Right cardiac atrium (tissue), 5 donors: ENCODE data around the gene BRI3. TPM values are rescaled to one million over a fixed set of nuclear protein-coding genes. Genes with fewer than 3 reads are reported as not detected.

ENCODE experiments used
- ATAC-seq, 2 donors: fragments of 200-7000 bp; cut with Tn5 transposase; one replicate each; pipeline versions ENCODE4 v1.8.0 to v1.9.1; 2020; ENCODE audit warnings: moderate library complexity in 2 of 2, mild to moderate bottlenecking in 1 of 2
- DNase-seq, 3 donors: peaks; one replicate each; pipeline ENCODE4 v3.0.0-alpha.2; 2020
- H3K27ac ChIP-seq: one replicate; pipeline ENCODE4 v1.5.1; 2013; ENCODE audit warnings: mild to moderate bottlenecking, low read length, control low read depth, moderate library complexity
- H3K27me3 ChIP-seq: one replicate; pipeline ENCODE4 v1.6.1; 2013; ENCODE audit not compliant: control insufficient read depth, insufficient read depth
- H3K4me1 ChIP-seq: one replicate; pipeline ENCODE4 v1.6.1; 2013; ENCODE audit warnings: low read length; ENCODE audit not compliant: control insufficient read depth, insufficient read depth
- H3K4me3 ChIP-seq: one replicate; pipeline ENCODE4 v1.5.1; 2013; ENCODE audit warnings: low read length, control low read depth
- H3K9me3 ChIP-seq: one replicate; pipeline ENCODE4 v1.6.1; 2013; ENCODE audit warnings: low read length; ENCODE audit not compliant: control insufficient read depth
- WGBS: extraction: QIAGEN DNeasy Blood & Tissue Kit; methylation state at CpG from one replicate; pipeline ENCODE4 v1.1.7; 2013; 5-methylcytosine and 5-hydroxymethylcytosine counted together
- intact Hi-C, 4 donors: fragments of 100-400 bp; cut with DNase I; formaldehyde crosslinking; loops; one replicate each; pipeline versions ENCODE4 v1.11.0 to v1.14.0; 2022 to 2023
- long read RNA-seq, 4 donors: library from polyadenylated mRNA; unstranded; transcript quantifications; one replicate each; pipeline ENCODE4 v2.0.0, GENCODE V29; 2020 to 2021
- polyA plus RNA-seq: library from polyadenylated mRNA; stranded (reverse); fragments of 200-250 nt; gene quantifications from one replicate; pipeline ENCODE4 v1.2.3, GENCODE V29; 2013
- total RNA-seq, 4 donors: library from RNA; stranded (reverse); fragmentation: NEBNext Ultra II Directional; extraction: Animal tissue kit (Norgen Biotek cat#: 25700); gene quantifications; one replicate each; pipeline ENCODE4 v1.2.1, GENCODE V29; 2021
- donor health status: healthy with polysubstance abuse.
- donor health status: DM: no; HTN: yes; CAD: no.
- donor health status: DM: no; HTN: no; CAD: no.
- donor health status: DM: no; HTN: yes; CAD: no; lungs with severe emphysema.
- donor health status: DM: yes; HTN: yes; CAD: no.

Gene BRI3
- total RNA-seq (100 to 1,000 TPM; 156 to 203 (median 187) TPM), polyA plus RNA-seq (209 TPM)
- long read RNA-seq, donor 1, transcript BRI3-201 (3 exons, 780 nt): major isoform, 23 of 28 reads
- long read RNA-seq, donor 1, partial matches to known transcripts: 3 of 28 reads
- long read RNA-seq, donor 1, other reads (novel, unspliced or antisense): 2 of 28 reads
- long read RNA-seq, donor 2, transcript BRI3-201 (3 exons, 780 nt): major isoform, 21 of 24 reads
- long read RNA-seq, donor 2, partial matches to known transcripts: 1 of 24 reads
- long read RNA-seq, donor 2, other reads (novel, unspliced or antisense): 2 of 24 reads
- long read RNA-seq, donor 3, partial matches to known transcripts: 0 of 6 reads
- long read RNA-seq, donor 3, other reads (novel, unspliced or antisense): 4 of 6 reads
- long read RNA-seq, donor 4, transcript BRI3-201 (3 exons, 780 nt): major isoform, 19 of 21 reads
- long read RNA-seq, donor 4, partial matches to known transcripts: 1 of 21 reads
- long read RNA-seq, donor 4, other reads (novel, unspliced or antisense): 1 of 21 reads

DNA sequence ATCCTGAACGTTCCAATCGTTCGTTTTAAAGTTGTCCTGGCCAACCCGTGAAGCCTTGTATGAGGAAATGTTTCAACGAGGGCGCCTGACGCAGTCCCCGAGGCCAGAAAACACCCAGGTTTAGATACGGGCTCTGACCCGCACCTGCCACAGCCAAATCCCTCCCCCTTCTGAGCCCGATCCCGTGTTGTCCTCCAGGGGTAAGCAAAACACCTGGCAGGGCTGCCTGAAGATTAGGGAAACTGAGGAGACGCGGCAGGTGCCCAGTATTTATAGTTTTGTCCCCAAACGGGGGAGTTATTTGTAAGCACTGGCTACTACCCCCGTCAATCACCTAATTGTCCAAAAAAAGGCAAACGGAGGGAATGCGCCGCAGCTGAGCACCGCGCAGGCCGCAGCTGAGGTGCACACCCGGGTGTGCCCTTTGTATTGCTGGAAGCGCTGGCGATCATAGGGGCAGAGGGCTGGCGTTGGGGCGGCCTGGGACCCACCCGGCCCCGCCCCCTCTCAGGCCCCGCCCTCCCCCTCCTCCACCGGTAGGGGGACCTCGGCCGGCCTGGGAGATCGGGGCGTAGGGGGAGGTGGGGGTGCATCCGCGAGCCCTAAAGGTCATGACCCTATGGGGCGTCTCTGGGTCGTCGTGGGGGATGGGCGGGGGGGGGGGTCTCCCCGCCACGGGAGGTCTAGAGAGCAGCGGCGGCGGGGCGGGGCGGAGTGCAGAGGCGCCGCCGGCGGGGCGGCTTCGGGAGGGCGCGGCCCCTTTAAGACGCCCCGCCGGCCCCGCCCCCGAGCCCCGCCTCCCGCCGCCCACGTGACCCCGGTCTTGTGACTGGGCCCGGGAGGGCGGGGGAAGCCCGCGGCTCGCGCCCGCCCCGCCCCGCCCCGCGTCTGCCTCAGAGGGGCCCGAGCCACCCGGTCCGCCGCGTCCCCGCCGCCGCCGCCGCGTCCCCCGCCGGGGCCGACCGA lies at the start of gene BRI3:
BRI3 (plus strand) TSS at position 896 of the 966 bp plus-strand sequence. CDS start 110 bp downstream, outside the sequence.
- Histone ChIP-seq H3K27me3 (no peaks in the 10 kb centered on the region), H3K4me3 (peak within 1 kb of the TSS; percentile 92), H3K27ac (peak within 1 kb of the TSS; percentile 73), H3K9me3 (no peaks in the 10 kb centered on the region), H3K4me1 (peaks cover 11% of the 10 kb centered on the region)
- intact Hi-C loops: no loop called here
- WGBS: under 1% methylated on average over 85 of the region's 92 CpGs
- ATAC-seq: peak; percentile 82 to 83
- DNase-seq: peak; percentile 91 to 97 (median 97)

- peak in 1 of 3 donors; percentile 22 for DNase-seq
- no peak for ATAC-seq
- no peak overlapping the region for H3K27ac ChIP-seq
- intact Hi-C loops: no loop called here
- no peak overlapping the region for H3K4me3 ChIP-seq
- H3K9me3 ChIP-seq: no peaks in the 10 kb centered on the region
- no peaks in the 10 kb centered on the region for H3K27me3 ChIP-seq
- no peaks in the 10 kb centered on the region for H3K4me1 ChIP-seq
- 94% methylated on average over 8 of the region's 8 CpGs for WGBS
Observed at GRCh38 chr7:98232263-98232585, 49.3 kb upstream of the BRI3 start.

- no peaks in the 10 kb centered on the region for H3K27me3 ChIP-seq
- intact Hi-C loops: no loop called here
- no peaks in the 10 kb centered on the region for H3K9me3 ChIP-seq
- no peak for ATAC-seq
- H3K4me1 ChIP-seq: no peaks in the 10 kb centered on the region
- WGBS: 92% methylated on average over 16 of the region's 16 CpGs
- H3K4me3 ChIP-seq: no peak overlapping the region
- DNase-seq: peak in 1 of 3 donors; percentile 21
- no peak overlapping the region for H3K27ac ChIP-seq
Observed at GRCh38 chr7:98232799-98233198, 48.7 kb upstream of the BRI3 start.

- intact Hi-C loops: no loop called here
- ATAC-seq: peak in 1 of 2 donors; percentile 13
Observed at GRCh38 chr7:98233219-98234070, 48.0 kb upstream of the BRI3 start.

DNA sequence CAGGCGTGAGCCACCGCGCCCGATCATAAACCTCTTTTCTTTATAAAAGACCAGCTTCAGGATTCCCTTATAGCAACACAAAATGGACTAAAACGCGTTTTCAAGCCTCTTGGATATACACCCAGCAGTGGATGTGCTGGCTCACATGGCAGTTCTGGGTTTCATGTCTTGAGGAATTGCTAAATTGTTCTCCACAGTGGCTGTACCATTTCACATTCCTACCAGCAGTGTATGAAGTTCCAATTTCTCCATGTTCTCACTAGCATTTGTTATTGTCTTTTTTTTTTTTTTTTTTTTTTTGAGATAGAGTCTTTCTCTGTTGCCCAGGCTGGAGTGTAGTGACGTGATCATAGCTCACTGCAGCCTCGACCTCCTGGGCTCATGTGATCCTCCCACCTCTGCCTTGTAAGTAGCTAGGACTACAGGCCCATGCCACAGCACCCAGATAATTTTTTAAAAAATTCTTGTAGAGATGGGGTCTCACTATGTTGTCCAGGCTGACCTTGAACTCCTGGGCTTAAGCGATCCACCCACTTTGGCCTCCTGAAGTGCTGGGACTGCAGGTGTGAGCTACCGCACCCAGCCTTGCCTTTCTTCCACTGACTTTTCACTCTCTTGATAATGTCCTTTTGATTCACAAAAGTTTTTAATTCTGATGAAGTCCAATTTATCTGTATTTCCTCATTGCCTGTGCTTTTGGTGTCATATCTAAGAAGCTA lies 46.9 kb upstream of the BRI3 start:
- H3K9me3 ChIP-seq: no peaks in the 10 kb centered on the region
- H3K27ac ChIP-seq: no peak overlapping the region
- H3K4me3 ChIP-seq: no peak overlapping the region
- no peaks in the 10 kb centered on the region for H3K4me1 ChIP-seq
- DNase-seq: no peak
- 96% methylated on average over 10 of the region's 10 CpGs for WGBS
- H3K27me3 ChIP-seq: no peaks in the 10 kb centered on the region
- intact Hi-C loops: no loop called here
- no peak for ATAC-seq

More at GRCh38 chr7:98233219-98234070, 48.0 kb upstream of the BRI3 start:
- DNase-seq: peak in 2 of 3 donors; percentile 19 to 37
- 90% methylated on average over 32 of the region's 32 CpGs for WGBS
- Histone ChIP-seq H3K27ac (no peak overlapping the region), H3K4me3 (no peak overlapping the region), H3K4me1 (no peaks in the 10 kb centered on the region), H3K27me3 (no peaks in the 10 kb centered on the region), H3K9me3 (no peaks in the 10 kb centered on the region)

DNA sequence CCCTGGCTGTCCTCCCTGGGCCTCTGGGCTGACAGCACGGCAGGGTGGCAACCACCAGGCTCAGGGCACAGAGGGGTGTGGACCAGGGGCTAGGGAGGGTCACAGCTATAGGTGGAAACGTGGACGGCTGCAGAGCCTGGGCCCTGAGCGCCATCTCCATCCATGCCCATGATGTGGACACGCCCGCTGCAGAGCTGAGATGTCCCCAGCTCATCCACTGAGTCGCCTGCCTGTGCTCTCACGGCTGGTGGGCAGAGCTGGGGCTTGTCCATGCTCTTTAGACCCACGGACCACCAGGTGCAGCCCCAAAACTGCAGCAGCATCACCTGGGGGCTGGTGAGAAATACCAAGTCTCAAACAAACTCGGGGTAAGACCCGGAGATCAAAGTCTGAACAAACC lies 45.6 kb upstream of the BRI3 start:
- intact Hi-C loops: no loop called here
- peak in 2 of 3 donors; percentile 38 to 54 for DNase-seq

DNA sequence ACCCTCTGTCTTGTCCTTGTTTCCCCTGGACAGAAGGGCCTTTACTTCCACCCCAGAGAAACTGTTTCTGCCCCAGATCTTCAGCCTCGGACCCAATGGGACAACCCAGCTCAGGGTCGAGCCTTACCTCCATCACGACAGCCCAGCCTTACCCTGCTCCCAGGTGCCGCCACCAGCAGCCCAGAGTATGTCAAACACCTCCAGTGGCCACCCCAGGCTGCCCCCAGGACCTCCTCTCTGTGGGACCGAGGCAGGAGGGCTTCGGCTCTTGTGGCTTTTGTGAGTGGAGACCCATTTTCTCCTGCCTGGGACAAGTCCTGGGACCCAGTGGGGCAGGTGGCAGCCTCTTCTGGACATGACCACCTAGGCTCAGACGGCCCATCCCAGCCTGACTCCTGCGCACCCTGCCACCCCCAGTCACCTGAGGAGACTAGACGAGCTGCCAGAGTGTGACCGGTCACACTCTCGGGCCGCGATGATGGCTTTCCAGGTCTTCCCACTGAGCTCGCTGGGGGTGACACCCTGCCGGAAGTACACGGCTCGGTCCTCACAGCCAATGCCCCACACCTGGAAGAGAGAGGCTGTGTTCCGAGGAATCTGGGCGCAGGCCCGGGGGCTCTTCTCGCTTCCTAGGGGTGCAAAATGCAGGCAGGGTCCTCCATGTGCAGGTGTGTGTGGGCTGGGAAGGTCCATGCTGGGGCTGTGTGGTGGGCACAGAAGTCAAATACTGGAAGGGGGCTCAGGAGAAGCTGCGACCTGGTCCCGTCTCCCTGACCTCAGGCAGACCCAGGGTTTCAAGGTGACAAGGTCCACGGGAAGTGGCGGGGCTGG lies 44.9 kb upstream of the BRI3 start:
- Histone ChIP-seq H3K4me1 (no peaks in the 10 kb centered on the region), H3K27ac (no peak overlapping the region), H3K27me3 (no peaks in the 10 kb centered on the region), H3K9me3 (no peaks in the 10 kb centered on the region), H3K4me3 (no peak overlapping the region)
- no peak for ATAC-seq
- peak in 2 of 3 donors; percentile 31 to 40 for DNase-seq
- intact Hi-C loops: no loop called here
- 93% methylated on average over 25 of the region's 25 CpGs for WGBS

More for the DNA sequence above, 45.6 kb upstream of the BRI3 start:
- WGBS: 93% methylated on average over 11 of the region's 11 CpGs
- no peak for ATAC-seq
- H3K4me3 ChIP-seq: no peak overlapping the region
- H3K9me3 ChIP-seq: no peaks in the 10 kb centered on the region
- no peaks in the 10 kb centered on the region for H3K27me3 ChIP-seq
- no peaks in the 10 kb centered on the region for H3K4me1 ChIP-seq
- no peak overlapping the region for H3K27ac ChIP-seq

DNA sequence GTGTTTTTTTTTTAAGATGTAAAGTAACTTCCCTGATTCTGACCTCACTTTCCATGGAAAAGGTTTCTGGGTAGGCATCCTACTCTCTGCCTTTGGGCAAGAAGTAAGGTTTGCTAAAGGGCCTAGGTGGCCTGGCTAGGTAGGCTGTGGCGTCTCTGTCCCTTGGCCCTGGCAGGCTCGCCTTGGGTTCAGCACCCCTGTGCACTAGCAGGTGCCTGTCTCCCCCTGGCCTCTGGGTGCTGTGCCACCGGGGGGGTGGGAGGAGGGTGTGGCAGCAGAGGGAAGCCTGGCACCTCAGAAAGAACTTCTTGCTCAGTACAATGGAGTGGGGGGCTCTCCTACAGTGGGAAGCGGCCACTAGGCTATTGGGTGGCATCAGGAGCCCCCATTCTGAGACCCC lies 43.4 kb upstream of the BRI3 start:
- Histone ChIP-seq H3K4me3 (no peak overlapping the region), H3K27me3 (no peaks in the 10 kb centered on the region), H3K27ac (no peak overlapping the region), H3K9me3 (no peaks in the 10 kb centered on the region), H3K4me1 (no peaks in the 10 kb centered on the region)
- ATAC-seq (no peak), DNase-seq (peak in 1 of 3 donors; percentile 12)
- intact Hi-C loops: no loop called here
- 96% methylated on average over 4 of the region's 4 CpGs for WGBS

DNA sequence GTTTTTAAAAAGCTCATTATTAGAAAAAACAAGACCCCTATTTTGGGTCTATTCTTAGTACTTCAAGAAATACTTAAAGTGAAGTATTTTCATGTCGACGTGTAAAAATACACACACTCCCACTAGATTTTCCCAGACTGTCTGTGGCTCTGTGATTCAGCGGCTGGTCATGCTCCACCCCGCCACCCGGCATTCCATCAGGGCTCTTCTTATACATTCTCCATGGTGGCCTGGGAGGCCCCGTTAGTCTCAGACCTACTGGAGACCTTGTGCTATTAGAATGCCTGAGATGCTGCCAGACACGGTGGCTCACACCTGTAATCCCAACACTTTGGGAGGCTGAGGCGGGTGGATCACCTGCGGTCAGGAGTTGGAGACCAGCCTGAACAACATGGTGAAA lies 42.5 kb upstream of the BRI3 start:
- no peak for ATAC-seq
- no peaks in the 10 kb centered on the region for H3K9me3 ChIP-seq
- DNase-seq: no peak
- no peak overlapping the region for H3K27ac ChIP-seq
- no peaks in the 10 kb centered on the region for H3K4me1 ChIP-seq
- intact Hi-C loops: no loop called here
- H3K27me3 ChIP-seq: no peaks in the 10 kb centered on the region
- H3K4me3 ChIP-seq: no peak overlapping the region
- 93% methylated on average over 9 of the region's 9 CpGs for WGBS
